Activated T-cell treated with anti-CD3 and anti-CD28 coated beads, Interleukin-2, amount 50 U/mL, for 24 hours (primary cell): ENCODE results near the gene NTHL1.
"Not testable (repeated sequence)": the region's sequence is repeated elsewhere in the genome, so short reads cannot be mapped to it uniquely, and the experiment has no call there.

ENCODE experiments used
- DNase-seq: peaks from one replicate; pipeline ENCODE4 v3.0.0-alpha.2; 2020
- H3K27ac Mint-ChIP-seq: 2 replicates; pipeline ENCODE4 v1.8.0; 2020; ENCODE audit warnings: mild to moderate bottlenecking, mixed read lengths
- H3K27me3 Mint-ChIP-seq: 2 replicates; pipeline ENCODE4 v1.8.0; 2020; ENCODE audit warnings: mixed read lengths
- H3K36me3 Mint-ChIP-seq: 2 replicates; pipeline ENCODE4 v1.8.0; 2020; ENCODE audit warnings: low read depth, mixed read lengths
- H3K4me1 Mint-ChIP-seq: 2 replicates; pipeline ENCODE4 v1.8.0; 2020; ENCODE audit warnings: low read depth, mixed read lengths
- H3K4me3 Mint-ChIP-seq: 2 replicates; pipeline ENCODE4 v1.8.0; 2020; ENCODE audit warnings: mild to moderate bottlenecking, moderate library complexity, mixed read lengths
- H3K9me3 Mint-ChIP-seq: 2 replicates; pipeline ENCODE4 v1.8.0; 2020; ENCODE audit warnings: mixed read lengths

NTHL1 gene

GRCh38 chr16:2025878-2026460 is 21.7 kb downstream of the NTHL1 start:
- no peaks in the 10 kb centered on the region for H3K9me3 Mint-ChIP-seq
- H3K27ac Mint-ChIP-seq = no peak overlapping the region
- no peaks in the 10 kb centered on the region for H3K36me3 Mint-ChIP-seq
- DNase-seq = no peak
- no peak overlapping the region for H3K4me3 Mint-ChIP-seq
- peaks cover 37% of the 10 kb centered on the region for H3K27me3 Mint-ChIP-seq
- peaks cover 21% of the 10 kb centered on the region for H3K4me1 Mint-ChIP-seq

- DNase-seq = no peak
- H3K9me3 Mint-ChIP-seq = no peaks in the 10 kb centered on the region
- no peak overlapping the region for H3K27ac Mint-ChIP-seq
- peaks cover 44% of the 10 kb centered on the region for H3K27me3 Mint-ChIP-seq
- peaks cover 25% of the 10 kb centered on the region for H3K4me1 Mint-ChIP-seq
- H3K4me3 Mint-ChIP-seq = no peak overlapping the region
- no peaks in the 10 kb centered on the region for H3K36me3 Mint-ChIP-seq
Observed at GRCh38 chr16:2025251-2025650, 22.4 kb downstream of the NTHL1 start.

DNA sequence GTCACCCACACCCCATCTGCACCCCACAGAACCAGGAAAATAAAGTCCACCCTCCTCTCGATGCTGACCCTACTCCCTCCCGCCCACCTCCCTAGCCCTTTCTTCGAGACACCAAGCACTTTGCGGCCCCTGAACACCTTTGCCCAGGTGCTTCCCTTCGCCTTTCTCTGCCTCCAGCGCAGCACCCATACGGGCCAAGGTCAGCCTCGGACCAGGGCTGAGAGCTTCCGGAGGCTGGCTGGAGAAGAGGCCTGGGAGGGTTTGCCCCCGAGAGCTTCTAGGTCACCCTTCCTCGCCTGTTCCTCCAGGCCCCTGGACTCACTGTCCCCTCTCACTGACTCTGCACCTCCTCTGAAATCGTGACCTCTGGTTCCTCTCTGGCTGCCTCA is 23.6 kb downstream of the NTHL1 start:
- no peaks in the 10 kb centered on the region for H3K36me3 Mint-ChIP-seq
- no peak for DNase-seq

GRCh38 chr16:2023092-2024031 is 24.3 kb downstream of the NTHL1 start:
- Mint-ChIP-seq H3K27me3 (peaks cover 57% of the 10 kb centered on the region), H3K27ac (peak overlapping the region; percentile 47), H3K36me3 (no peaks in the 10 kb centered on the region), H3K4me3 (peak overlapping the region; percentile 68), H3K9me3 (no peaks in the 10 kb centered on the region), H3K4me1 (peaks cover 25% of the 10 kb centered on the region)
- peak; percentile 99 for DNase-seq

More for the DNA sequence above, 23.6 kb downstream of the NTHL1 start:
- H3K27ac Mint-ChIP-seq = no peak overlapping the region
- H3K27me3 Mint-ChIP-seq = peaks cover 52% of the 10 kb centered on the region
- peaks cover 25% of the 10 kb centered on the region for H3K4me1 Mint-ChIP-seq
- no peaks in the 10 kb centered on the region for H3K9me3 Mint-ChIP-seq
- H3K4me3 Mint-ChIP-seq = no peak overlapping the region

- Mint-ChIP-seq H3K4me3 (peak overlapping the region; percentile 68), H3K9me3 (no peaks in the 10 kb centered on the region), H3K4me1 (peaks cover 25% of the 10 kb centered on the region), H3K27ac (no peak overlapping the region), H3K36me3 (no peaks in the 10 kb centered on the region), H3K27me3 (peaks cover 54% of the 10 kb centered on the region)
- no peak for DNase-seq
Observed at GRCh38 chr16:2022723-2023091, 24.9 kb downstream of the NTHL1 start.

GRCh38 chr16:2019921-2020831 is 27.5 kb downstream of the NTHL1 start:
- Mint-ChIP-seq H3K9me3 (no peaks in the 10 kb centered on the region), H3K27ac (no peak overlapping the region), H3K4me3 (peak overlapping the region; percentile 63), H3K4me1 (peaks cover 17% of the 10 kb centered on the region), H3K36me3 (no peaks in the 10 kb centered on the region), H3K27me3 (peaks cover 45% of the 10 kb centered on the region)
- DNase-seq = no peak

DNA sequence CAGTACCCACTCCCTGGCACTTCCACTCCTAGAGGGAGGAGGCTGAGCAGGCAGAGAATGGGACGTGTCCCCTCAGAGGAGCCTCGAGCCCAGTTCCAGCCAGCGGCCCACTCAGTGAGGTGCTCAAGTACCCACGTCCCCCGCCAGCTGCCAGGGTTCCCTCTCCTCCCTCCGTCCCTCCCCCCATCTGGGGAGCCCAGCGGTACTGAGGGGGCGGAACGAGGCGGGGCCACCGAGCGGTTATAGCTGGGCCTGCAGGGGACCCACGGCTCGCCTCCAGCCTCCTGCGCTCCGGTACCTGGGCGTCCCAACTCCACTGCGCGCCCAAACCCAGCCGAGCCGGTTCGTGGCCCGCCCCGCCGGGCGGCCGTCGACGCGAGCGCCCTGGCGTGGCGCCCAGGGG is 28.1 kb downstream of the NTHL1 start, which contains the start of gene NPW:
Gene NPW (plus strand): TSS at position 268 of the 403 bp plus-strand sequence.
- H3K4me1 Mint-ChIP-seq = peaks cover 17% of the 10 kb centered on the region
- no peak within 1 kb of the TSS for H3K27ac Mint-ChIP-seq

GRCh38 chr16:2016407-2016922 is 31.2 kb downstream of the NTHL1 start:
- DNase-seq = no peak
- Mint-ChIP-seq H3K9me3 (no peaks in the 10 kb centered on the region), H3K27ac (no peak overlapping the region), H3K36me3 (no peaks in the 10 kb centered on the region), H3K27me3 (peaks cover 26% of the 10 kb centered on the region), H3K4me1 (peaks cover 5% of the 10 kb centered on the region), H3K4me3 (no peak overlapping the region)

More for the DNA sequence above, 28.1 kb downstream of the NTHL1 start, which contains the start of gene NPW:
- Mint-ChIP-seq H3K4me3 (peak within 1 kb of the TSS; percentile 63), H3K9me3 (no peaks in the 10 kb centered on the region), H3K36me3 (no peaks in the 10 kb centered on the region), H3K27me3 (peaks cover 45% of the 10 kb centered on the region)
- peak; percentile 59 for DNase-seq

DNA sequence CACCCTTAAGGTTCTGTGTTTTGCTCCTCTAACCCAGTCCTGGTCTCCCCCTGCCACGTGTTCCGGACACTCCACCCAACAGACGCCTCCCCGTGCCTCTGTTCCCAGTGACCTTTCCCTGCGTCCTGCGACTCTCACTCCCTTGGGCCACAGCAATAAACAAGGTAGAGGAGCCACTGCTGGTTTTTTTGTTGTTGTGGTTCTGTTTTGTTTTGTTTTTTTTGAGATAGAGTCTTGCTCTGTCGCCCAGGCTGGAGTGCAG is 31.8 kb downstream of the NTHL1 start:
- Mint-ChIP-seq H3K9me3 (no peaks in the 10 kb centered on the region), H3K36me3 (no peaks in the 10 kb centered on the region), H3K27me3 (peaks cover 21% of the 10 kb centered on the region), H3K27ac (no peak overlapping the region), H3K4me3 (no peak overlapping the region), H3K4me1 (peaks cover 6% of the 10 kb centered on the region)
- no peak for DNase-seq

- peaks cover 4% of the 10 kb centered on the region for H3K4me1 Mint-ChIP-seq
- H3K27me3 Mint-ChIP-seq = peaks cover 16% of the 10 kb centered on the region
- no peaks in the 10 kb centered on the region for H3K9me3 Mint-ChIP-seq
- DNase-seq = no peak
- no peak overlapping the region for H3K4me3 Mint-ChIP-seq
- H3K36me3 Mint-ChIP-seq = peaks cover 2% of the 10 kb centered on the region
- H3K27ac Mint-ChIP-seq = no peak overlapping the region
Observed at GRCh38 chr16:2015117-2015946, 32.3 kb downstream of the NTHL1 start.

GRCh38 chr16:2013527-2013926 is 34.1 kb downstream of the NTHL1 start:
- Mint-ChIP-seq H3K27ac (no peak overlapping the region), H3K9me3 (no peaks in the 10 kb centered on the region), H3K4me1 (peaks cover 10% of the 10 kb centered on the region), H3K36me3 (peaks cover 13% of the 10 kb centered on the region), H3K4me3 (no peak overlapping the region), H3K27me3 (peaks cover 2% of the 10 kb centered on the region)
- no peak for DNase-seq

DNA sequence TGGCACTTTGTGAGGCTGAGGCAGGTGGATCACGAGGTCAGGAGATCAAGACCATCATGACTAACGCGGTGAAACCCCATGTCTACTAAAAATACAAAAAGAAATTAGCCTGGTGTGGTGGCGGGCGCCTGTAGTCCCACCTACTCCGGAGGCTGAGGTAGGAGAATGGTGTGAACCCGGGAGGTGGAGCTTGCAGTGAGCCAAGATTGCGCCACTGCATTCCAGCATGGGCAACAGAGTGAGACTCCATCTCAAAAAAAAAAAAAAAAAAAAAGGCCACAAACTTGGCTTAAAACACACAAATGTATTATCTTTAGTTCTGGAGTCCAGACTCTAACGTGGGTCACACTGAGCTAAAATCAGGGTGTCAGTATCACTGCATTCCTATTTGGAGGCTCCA is 35.9 kb downstream of the NTHL1 start:
- Mint-ChIP-seq H3K36me3 (peaks cover 31% of the 10 kb centered on the region), H3K4me3 (peak overlapping the region; percentile 35)
- not testable (repeated sequence) for H3K9me3 Mint-ChIP-seq

DNA sequence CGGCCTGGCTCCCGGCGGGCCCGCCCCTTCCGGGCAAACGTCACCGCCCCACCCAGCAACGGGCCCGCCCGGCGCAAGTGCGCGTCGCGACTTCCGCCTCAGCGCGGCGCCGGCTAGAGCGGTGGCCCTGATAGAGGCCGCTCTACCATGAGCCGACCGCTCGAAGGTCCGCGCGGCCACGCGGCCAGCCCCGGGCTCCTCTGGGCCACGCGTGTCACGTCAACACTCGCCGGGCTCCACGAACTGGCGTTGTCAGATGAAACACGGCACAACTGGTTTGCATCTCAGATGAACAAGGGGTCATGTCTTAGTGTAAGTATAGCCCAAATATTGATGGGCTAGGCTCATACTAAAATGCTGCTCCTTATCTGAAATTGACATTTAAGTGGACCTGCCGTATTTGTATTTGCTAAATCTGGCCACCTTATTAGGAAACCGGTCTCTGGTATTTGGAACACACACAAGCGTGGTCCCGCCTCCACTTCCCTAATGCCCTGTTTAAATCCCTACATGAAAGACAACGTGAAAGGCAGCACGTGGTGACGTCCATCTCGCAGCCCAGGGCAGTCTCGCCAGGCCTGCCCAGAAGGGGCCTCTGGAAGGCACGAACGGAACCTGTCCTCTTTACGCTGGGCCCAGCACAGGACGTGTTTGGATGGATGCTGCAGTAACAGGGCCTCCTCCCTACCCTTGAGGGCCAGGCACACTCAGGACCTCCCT is 37.7 kb downstream of the NTHL1 start, which contains the start of gene ZNF598:
Gene ZNF598 (minus strand): TSS at position 31 of the 720 bp plus-strand sequence.
- Mint-ChIP-seq H3K4me3 (peak within 1 kb of the TSS; percentile 91), H3K9me3 (no peaks in the 10 kb centered on the region), H3K4me1 (peaks cover 44% of the 10 kb centered on the region), H3K27me3 (no peaks in the 10 kb centered on the region), H3K36me3 (peaks cover 48% of the 10 kb centered on the region), H3K27ac (peak within 1 kb of the TSS; percentile 94)
- peak; percentile 87 for DNase-seq

More for the DNA sequence above, 35.9 kb downstream of the NTHL1 start:
- H3K27me3 Mint-ChIP-seq, DNase-seq, H3K27ac Mint-ChIP-seq: not testable (repeated sequence)
- H3K4me1 Mint-ChIP-seq = peaks cover 28% of the 10 kb centered on the region
